ELR (cell line): ENCODE results near the gene MCCC2.
"Not testable (repeated sequence)": the region's sequence is repeated elsewhere in the genome, so short reads cannot be mapped to it uniquely, and the experiment has no call there.

ENCODE experiments used
- DNase-seq: peaks from one replicate; pipeline ENCODE4 v3.0.0-alpha.2; 2015; ENCODE audit warnings: low read depth

Gene MCCC2

DNA sequence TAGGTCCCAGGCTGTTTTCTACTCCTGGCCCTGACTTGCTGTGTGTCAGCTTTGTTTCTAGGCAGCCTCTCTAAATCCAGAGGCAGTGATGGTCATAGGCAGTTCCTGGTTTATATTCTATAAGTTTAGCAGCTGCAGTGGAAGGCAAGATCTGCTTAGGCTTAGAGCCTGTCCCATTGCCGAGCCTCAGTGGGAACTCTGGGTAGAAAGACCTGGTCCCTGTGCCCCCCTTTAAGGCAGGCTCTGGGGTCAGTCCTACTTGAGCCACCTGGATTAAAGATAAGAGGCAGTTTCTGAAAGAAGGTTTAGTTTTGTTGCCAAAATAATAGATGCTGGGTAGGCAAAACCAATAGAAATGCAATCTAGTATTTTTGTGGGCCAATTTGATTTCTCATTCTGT is 13.6 kb downstream of the MCCC2 start:
- no peak for DNase-seq

DNA sequence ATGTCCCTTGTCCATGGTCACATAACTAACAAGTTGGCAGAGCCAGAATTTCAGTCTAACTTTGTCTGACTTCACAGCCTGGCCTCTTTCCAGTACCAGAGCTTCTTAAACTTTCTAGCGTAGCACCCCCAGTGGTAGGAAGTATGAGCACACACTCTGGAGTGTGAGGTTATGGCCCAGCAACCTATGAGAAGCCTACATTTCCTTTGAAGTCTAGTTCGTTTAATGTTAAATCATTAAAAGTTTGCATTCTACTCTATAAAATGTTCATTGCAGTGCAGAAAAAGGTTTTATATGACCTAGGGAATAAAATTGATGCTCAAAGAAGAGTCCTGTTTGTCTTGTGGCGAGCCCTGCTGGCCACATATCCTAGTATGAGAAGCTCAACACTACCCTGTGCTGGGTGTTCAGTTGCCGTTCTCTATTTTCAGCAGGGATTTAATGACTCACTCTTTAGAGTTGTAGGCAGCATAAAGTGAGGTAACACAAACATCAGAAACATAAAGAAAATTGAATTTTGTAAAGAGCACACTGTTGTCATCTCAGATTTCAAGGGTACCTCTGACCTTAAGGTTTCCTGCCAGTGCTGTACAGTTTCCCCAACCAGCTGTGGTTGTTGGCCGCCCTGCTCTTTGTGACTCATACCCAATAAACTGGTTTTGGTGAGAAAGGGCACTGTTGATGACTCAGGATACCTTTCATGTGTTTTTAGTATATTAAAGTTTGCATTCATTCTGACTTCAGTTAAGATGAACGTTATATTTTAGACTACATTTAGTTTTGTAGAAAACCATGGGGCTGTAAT is 14.3 kb downstream of the MCCC2 start:
- DNase-seq: peak; percentile 96

DNA sequence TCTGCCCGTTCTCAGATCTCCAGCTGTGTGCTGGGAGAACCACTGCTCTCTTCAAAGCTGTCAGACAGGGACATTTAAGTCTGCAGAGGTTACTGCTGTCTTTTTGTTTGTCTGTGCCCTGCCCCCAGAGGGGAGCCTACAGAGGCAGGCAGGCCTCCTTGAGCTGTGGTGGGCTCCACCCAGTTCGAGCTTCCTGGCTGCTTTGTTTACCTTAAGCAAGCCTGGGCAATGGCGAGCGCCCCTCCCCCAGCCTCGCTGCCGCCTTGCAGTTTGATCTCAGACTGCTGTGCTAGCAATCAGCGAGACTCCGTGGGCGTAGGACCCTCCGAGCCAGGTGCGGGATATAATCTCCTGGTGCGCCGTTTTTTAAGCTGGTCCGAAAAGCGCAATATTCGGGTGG is 22.8 kb downstream of the MCCC2 start:
- not testable (repeated sequence) for DNase-seq

DNA sequence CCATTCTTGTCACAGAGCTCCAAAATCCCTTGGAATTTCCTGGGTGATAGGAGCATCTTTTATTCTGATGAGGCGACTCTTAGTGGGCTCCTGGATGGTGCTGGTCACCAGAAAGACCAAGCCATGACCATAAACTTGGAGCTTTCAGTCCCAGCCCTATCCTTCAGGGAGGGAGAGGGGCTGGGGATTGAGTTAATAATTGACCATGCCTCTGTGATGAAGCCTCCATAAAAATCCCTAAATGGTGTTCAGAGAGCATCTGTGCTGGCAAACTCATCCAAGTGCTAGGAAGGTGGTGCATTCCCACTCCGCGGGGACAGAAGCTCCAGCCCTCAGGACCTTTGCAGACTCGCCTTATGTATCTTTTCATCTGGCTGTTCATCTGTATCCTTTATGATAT is 28.7 kb downstream of the MCCC2 start:
- no peak for DNase-seq

DNA sequence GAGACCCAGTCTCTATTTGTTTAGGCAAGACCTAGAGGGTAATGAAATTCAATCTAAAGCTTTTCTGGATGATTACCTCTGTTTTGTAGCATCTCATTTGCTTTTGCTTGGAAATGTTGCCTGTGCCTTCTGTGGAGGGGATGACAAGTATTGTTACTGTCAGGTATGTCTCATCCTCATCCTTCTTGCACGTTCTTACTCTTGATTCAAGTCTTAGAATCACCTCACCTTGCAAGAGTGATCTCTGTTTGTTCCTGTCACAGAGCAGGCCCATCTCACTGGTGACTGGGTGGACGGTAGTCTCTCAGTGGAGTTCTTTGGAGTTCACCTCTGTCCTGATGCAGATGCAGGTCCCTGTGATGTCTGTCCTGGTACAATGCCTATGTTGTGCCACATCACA is 33.5 kb downstream of the MCCC2 start:
- no peak for DNase-seq

DNA sequence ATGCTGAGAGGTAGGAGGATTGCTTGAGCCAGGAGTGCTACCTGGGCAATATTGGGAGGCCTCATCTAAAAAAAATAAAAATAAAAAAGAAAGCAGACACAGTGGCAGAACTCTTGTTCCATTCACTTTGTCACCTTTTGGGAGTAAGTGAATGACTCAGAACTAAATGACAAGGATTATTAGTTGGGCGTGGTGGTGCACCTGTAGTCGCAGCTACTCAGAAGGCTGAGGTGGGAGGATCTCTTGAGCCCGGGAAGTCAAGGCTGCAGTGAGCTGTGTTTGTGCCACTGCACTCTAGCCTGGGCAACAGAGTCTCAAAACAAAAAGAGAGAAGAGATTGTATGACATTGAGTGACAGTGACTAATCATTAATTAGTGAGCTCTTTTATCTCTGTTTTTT is 34.1 kb downstream of the MCCC2 start:
- DNase-seq: no peak

DNA sequence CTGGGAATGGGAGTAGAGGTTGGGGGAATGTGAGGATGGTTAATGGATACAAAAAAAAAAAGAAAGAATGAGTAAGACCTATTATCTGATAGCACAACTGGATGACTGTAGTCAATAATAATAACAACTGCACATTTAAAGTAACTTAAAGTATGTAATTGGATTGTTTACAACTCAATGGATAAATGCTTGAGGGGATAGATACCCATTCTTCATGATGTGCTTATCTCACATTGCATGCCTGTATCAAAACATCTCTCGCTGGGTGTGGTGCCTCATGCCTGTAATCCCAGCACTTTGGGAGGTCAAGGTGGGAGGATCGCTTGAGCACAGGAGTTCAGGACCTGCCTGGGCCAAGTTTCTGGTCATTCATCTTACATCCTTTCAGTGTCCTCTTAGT is 34.6 kb downstream of the MCCC2 start:
- DNase-seq: no peak

DNA sequence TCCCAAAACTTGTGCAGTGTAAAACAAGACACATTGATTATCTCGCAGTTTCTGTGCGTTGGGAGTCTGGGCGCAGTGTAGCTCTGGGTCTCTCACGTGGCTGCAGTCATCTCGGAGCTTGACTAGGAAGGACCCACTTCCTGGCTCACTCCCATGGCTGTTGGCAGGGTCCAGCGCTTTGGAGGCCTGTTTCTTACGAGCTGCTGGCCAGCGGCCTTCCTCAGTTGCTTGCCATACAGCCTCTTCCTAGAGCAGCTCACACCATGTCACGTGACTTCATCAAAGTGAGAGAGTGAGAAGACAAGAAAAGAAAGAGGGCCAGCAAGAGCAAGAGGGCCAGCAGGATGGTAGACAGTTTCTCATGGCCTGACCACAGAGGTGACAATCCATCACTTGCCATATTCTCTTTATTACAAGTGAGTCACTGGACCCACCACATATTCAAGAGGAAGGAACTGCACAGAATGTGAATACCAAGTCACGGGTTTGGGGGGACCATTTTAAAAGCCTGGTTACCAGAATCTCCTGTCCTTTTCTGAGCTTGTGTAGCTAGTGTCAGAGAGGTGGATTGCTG is 36.2 kb downstream of the MCCC2 start:
- DNase-seq: no peak

DNA sequence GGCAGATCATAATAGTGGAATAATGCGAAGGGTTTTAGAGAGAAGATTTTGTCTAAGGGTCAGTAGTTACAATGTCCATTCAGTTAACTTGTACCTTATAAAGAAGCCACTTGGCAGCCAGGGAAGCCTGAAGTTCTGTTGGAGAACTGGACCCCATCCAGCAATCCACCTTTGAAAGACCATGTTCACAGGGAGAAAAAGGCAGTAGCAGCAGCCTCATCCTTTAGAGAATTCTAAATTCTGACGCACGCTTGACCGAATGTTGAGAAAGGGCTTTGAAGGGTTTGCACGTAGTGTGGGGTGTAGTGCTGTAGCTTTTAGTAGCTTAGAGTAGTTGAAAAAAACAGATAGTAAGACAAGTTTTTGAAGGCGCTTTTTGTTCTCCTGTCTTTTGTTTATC is 42.8 kb downstream of the MCCC2 start:
- no peak for DNase-seq

DNA sequence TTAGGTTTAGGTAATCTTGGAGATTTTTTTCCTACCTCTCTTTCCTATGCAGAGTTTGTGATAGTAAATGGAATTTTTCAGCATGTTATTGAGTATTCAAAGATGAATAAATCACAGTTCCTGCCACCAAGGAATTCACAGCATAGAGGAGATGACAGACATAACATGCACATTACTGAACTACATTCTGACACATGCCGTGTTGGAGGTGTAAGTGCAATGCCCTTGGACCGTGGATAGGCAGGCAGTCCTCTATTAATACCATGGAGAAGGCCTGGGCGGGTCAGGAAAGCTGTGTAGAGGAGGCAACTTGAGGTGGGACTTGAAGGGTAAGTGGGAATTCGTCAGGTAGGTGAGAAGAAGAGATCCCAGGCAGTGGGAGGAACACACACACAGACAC is 43.9 kb downstream of the MCCC2 start:
- DNase-seq: no peak

DNA sequence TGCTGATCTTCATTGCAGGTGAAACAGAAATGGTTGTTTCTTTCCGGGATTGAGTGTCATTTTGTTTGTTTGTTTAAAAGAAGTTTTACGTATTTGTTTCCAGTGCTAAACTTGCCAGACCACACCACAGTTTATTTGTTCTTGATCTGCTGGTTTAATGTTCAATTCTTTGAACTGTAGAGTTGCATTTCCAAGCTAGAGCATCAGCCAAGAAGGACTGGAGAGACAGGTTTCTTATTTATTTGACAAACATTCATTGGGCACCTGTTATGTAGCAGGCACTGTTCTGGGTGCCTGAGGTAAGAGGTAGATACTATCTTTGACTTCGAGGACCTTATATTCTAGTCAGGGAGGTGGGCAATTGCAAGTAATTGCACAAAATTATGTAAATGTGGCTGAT is 45.0 kb downstream of the MCCC2 start:
- no peak for DNase-seq

DNA sequence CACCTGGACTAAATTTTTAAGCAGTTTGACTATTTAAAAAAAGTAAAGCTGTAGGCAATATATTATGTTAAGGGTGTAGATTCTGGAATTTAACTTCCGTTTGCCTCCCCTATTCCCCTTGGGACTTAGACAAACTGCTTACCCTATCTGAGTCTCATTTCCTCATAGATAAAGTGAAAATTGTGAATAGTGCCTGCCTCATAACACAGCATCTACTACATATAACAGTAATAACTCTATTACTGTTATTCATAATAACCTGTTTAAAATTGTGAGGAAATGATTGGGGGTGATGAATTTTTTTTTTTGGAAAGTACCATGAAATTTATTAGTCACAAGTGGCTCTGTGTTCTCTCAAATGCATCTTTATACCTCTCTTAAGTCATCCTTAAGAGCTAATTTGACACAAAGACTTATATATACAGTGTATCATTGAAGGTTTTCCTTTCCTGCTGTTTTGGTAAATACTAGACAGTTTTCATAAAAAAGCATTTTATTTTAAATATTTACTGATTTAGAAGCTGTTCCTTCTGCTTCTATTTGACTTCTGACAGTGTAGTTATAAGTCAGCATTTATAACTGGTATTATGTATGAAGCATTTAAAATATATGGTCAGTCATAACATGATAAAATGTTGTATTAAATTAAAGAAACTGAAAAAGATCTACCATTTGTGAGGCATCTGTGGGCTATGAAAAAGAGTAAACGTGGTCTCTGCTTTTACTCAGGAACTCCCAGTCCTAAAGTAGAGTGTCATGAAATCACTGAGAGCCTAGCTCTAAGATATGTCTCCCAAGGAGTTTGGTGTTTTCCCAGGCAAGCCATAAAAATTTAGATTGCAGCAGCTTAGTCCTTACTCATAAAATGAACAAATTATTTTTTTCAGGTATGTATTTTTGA is 46.4 kb downstream of the MCCC2 start:
- DNase-seq: no peak

DNA sequence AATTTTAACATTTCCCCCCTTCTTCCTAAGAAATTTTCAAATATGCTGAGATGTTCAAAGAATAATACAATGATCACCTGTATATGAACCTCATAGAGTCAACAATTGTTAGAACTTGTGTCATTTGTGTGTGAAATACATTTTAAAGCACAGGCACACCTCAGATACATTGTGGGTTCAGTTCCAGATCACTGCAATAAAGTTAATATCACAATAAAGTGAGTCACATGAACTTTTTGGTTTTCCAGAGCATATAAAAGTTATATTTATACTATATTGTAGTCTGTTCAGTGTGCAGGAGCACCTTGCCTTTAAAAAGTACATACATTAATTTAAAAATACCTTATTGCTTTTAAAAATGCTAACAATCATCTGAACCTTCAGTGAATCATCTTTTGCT is 50.0 kb downstream of the MCCC2 start:
- no peak for DNase-seq

DNA sequence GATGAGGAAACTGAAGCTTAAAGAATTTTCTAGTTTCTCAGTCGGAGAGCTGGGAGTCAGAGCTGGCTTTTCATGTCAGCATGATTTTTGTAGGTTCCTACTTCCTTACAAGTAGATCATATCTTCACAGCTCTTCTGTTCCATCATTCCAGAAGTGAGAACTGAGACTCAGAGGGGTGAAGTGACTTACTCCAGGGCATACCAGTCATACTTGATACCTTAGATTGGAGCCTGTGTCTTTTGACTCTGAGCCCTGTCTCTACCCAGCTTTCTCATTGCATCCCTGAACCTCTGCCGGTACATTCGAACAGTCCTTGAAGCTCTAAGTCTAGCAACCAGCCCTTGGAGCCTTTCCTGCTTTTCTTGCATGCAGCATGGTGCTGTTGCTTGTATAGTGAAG is 53.3 kb downstream of the MCCC2 start:
- DNase-seq: no peak

DNA sequence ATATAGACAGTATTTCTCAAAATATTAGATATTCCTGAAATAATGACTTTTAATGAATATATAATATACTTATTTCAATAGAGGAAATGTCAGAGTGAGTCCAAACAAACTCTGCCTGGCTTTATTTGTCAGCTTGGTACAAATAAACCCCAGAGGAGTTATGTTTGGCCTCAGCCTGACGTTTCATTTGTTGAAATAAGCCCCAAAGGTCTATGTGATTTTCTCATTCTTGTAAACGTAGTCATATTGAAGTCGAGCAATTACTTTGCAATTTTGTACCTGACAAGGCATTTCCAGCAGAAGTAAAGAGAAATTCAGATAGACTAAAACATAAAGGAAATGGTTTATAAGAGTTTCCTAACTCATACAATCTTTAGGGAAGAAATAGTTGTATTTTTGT is 57.9 kb downstream of the MCCC2 start:
- no peak for DNase-seq

DNA sequence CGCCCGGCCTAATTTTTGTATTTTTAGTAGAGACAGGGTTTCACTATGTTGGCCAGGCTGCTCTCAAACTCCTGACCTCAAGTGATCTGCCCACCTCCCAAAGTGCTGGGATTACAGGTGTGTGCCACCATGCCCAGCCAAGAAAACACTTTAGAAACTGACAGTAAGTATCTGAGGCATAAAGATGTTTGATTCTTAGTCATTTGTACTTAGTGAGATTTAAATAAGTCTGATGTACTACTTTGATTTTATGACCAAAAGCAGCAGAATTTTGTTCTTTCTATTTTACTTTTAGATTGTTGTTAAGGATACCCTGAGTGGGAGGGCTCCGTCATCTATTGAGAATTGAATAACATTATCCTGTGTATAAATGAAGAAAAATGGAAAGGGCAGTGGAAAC is 63.8 kb downstream of the MCCC2 start:
- DNase-seq: not testable (repeated sequence)

DNA sequence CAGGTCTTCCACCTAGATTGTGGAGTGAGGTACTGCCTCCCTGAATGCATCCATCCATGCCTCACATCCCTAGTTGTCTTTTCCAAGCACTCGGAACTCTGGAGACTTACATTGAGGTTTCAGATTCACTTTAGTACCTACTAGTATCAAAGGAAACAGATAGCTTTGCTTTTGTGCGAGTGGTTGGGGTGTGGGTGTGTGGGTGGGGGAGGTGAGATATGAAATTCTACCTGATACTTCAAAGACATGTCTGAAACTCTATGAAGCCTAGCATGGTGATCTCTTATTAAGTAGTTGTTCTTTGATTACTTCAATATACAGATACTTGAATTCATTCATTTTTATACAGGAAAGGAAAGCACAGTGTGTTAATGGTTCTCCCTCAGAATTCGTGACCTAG is 64.4 kb downstream of the MCCC2 start:
- DNase-seq: no peak

DNA sequence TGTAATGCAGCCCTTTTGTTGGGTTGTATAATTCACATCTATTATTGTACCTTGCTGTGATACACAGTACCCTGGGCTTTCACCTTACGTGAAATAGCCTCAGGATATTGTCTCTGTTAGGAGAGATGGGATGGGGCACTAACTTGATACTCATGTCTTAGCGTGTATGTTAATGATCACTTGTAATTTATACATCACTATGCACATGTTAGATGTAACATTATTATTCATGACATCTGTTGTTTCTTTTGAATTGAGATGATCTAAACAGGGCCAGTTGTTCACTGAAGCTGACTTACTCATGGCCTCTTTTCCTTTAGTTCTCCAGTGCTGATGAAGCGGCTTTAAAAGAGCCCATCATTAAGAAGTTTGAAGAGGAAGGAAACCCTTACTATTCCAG is 65.2 kb downstream of the MCCC2 start:
- no peak for DNase-seq

DNA sequence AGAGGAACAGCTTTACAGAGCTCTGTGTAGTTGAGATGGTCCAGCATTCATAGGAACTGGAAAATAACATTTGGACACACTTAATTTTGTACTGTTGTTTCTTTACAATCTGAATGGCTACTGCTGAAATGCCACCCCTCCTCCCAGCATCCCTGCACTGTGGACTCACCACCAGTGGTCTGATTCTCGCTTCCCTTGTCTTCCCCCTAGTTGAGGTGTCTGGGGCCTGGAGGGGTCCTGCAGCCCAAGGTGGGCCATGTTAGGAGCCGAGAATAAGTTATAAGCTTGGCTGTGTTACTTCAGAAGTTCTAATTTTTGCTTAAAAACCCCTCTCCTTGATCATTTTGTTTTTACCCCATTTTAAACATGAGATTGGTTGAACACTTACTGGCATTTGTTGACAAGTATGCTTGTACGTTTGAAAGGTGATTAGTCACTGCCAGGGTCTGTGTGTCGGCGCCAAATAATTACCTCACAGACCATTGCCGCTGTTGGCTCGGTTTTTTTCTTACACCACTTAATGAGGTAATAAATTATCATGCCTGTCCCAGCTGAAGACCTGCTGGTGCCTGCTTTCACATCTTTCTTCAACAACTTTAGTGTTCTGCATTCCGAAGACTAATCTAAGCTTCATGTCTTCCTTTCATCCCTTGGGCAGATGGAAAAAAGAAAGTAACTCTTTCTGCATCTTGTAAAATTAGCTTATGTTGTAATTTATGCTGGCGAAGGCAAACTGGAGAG is 65.8 kb downstream of the MCCC2 start:
- DNase-seq: no peak

DNA sequence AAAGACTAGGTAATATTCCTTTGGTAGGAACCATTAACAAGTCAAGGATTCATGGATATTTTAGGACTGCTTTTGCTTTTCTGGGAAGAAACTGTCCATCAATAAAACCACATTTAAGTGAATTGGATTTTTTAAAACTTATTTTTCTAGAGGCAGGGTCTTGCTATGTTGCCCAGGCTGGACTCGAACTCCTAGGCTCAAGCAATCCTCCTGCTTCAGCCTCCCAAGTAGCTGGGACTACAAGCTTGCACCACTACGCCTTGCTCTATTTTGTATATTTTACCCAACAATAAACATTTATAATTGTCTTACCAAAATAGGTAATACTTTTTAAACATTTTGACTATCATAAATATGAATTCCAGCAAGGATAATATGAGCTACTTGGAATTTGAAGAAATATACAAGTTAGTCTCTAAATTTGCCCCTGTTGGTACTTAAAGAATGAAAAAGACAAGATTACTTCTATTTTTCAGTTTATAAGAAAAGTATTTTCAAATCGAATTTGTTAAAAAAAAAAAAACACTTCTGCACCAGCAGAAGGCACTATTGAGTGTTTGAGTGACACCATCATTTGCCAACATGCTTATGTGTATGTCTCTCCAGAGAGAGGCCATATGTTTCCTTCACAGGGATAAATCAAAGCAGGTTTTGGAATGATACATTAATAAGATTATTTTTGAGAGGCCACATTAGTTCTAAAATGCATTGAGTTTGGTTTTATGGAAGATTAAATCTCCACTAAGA is 71.9 kb downstream of the MCCC2 start:
- peak; percentile 10 for DNase-seq

DNA sequence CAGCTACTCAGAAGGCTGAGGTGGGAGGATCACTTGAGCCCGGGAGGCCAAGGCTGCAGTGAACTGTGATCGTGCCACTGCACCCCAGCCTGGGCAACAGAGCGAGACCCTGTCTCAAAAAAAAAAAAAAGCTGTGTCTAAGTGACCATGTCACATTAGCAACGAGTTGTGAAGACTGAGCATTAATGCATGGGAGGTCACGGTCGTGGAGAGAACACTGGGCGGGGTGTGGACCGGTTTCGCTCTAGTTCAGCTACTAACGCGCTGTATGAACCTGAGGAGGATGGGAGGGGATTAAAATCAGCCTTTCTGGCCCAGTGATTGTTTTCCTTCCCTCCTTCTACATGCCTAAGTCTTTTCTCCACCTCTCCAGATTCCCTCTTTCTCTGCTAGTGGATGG is 75.2 kb downstream of the MCCC2 start:
- DNase-seq: no peak
